NCI-H146 treated with DMSO at 0.1 percent for 48 hours (cell line): ENCODE data around the gene ARHGAP21.

Experiments
- DNase-seq: peaks from one replicate; lab custom pipeline; 2025; ENCODE audit not compliant: unreplicated experiment; lab: John Stamatoyannopoulos, UW

Gene ARHGAP21

GRCh38 chr10:24545585-24545984 is 178.1 kb downstream of the ARHGAP21 start:
- no peak for DNase-seq

- DNase-seq: no peak
These were observed 178.9 kb downstream of the ARHGAP21 start for GRCh38 chr10:24544776-24545175.

- no peak for DNase-seq
These were observed 181.1 kb downstream of the ARHGAP21 start for GRCh38 chr10:24542314-24543270.

- DNase-seq: no peak
These were observed 182.4 kb downstream of the ARHGAP21 start for GRCh38 chr10:24541239-24541753.

GRCh38 chr10:24536636-24537035 is 187.1 kb downstream of the ARHGAP21 start:
- DNase-seq: no peak

GRCh38 chr10:24533981-24534380 is 189.7 kb downstream of the ARHGAP21 start:
- DNase-seq: no peak
